ENCODE results near the gene CPLANE2.

The CPLANE2 gene

DNA sequence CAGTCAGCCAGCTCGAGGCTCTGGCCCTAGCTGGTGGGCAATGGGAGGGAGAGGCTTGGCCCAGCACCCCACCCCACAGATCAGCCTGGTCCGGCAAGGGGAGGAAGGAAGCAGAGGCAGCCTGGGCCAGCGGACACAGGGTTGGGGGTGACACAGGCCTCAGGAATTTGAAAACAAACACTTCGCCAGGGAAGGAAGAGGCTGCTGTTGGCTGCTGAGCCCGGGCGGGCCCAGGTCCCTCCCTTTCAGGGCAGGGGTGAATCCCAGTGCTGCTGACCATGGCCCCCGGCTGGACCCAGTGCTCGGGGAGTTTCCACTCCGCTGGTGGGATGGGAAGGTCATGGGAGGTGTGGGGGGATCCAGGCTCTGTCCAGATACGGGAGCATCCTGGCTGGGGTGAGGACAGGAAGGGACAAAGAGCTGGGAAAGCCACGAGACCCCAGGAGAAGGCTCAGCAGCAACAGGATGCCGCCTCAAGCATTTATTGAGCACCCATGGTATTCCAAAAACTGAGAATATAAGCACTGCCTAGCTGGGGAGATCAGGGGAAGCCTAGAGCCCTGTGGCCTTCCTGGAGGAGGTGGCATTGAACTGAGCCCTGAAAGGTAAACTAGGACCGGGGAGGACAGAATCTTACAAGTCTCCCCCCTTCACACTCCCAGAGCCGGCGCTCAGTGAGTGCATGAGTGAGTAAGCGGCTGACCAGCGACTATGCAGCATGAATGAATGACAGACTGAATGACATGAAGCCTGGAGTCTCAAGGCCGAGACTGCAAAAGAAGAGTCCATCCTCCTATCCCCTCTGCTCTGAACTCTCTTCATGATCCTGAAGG lies 54.9 kb downstream of the CPLANE2 start:
- Histone ChIP-seq H3K27me3 (ENCODE audit: control insufficient read depth in 1 of 2, insufficient read depth in 2 of 2, low read length in 2 of 2) (no peaks in the 10 kb centered on the region), H3K36me3 (ENCODE audit: control insufficient read depth in 1 of 2, insufficient read depth in 2 of 2, low read length in 2 of 2) (no peaks in the 10 kb centered on the region), H3K9me3 (ENCODE audit: control insufficient read depth in 1 of 2, low read length in 2 of 2) (no peaks in the 10 kb centered on the region), H3K9ac (ENCODE audit: low read depth in 1 of 2, low read length in 2 of 2) (no peak overlapping the region), H3K27ac (ENCODE audit: low read depth, low read length) (peak overlapping the region; percentile 88), H3K4me3 (ENCODE audit: low read depth in 1 of 2, low read length in 2 of 2) (no peak overlapping the region), H3K4me1 (ENCODE audit: control insufficient read depth in 1 of 2, insufficient read depth in 2 of 2, low read length in 2 of 2) (peaks cover 16 to 31% of the 10 kb centered on the region in 2 donors)

Measured in duodenal mucosa (tissue), 2 donors.